ENCODE data around the gene KL. TPM values are rescaled to one million over a fixed set of nuclear protein-coding genes. Genes with fewer than 3 reads are reported as not detected.
A peak's percentile ranks its signal among the peaks of the same experiment; 100 is the strongest.

The KL gene
- total RNA-seq, 4 donors from 2014 or later, result 0.60 to 3.4 (median 1.2) TPM

- no peaks in the 10 kb centered on the region for H3K9me3 ChIP-seq
- H3K27ac ChIP-seq, result peak overlapping the region; percentile 52 to 75 (median 72)
- H3K36me3 ChIP-seq, result peaks cover 0 to 15% (median 0%) of the 10 kb centered on the region in 4 donors
- in situ Hi-C loops (cut with MboI; ENCODE audit: low pct_ligation_motif_present in 1 of 4, low pct_unique_long_range_greater_than_20kb in 1 of 4, low sequenced_read_pairs in 3 of 4) (loop anchor here in 1 of 4 donors (25.0 kb wide), 1 partner anchor 426 kb away; no protein-coding TSS in a partner anchor), intact Hi-C loops (cut with DNase I; ENCODE audit: low total_unique reads) (loop anchor here (10.0 kb wide), 1 partner anchor 93 kb away; no protein-coding TSS in a partner anchor)
- 38 to 62% methylated on average over 3 to 9 of the region's 9 CpGs for WGBS, 2 donors (ENCODE audit: low coverage in 1 of 2)
- no peak overlapping the region for H3K4me3 ChIP-seq
- peaks cover 20 to 56% (median 42%) of the 10 kb centered on the region in 4 donors for H3K4me1 ChIP-seq
- peak; percentile 45 for DNase-seq
- H3K27me3 ChIP-seq, result no peaks in the 10 kb centered on the region
- TF ChIP-seq POLR2AphosphoS5 (IDR thresholded peaks at IDR 0.05) (peak in 2 of 3 donors; percentile 40 to 50), EP300 (IDR thresholded peaks at IDR 0.05; ENCODE audit: low read depth) (peak; percentile 2), POLR2A (IDR thresholded peaks at IDR 0.05) (no peak)
These were observed 95.3 kb downstream of the KL start for GRCh38 chr13:33111414-33112110.

GRCh38 chr13:33112766-33113165 lies 96.5 kb downstream of the KL start:
- peak overlapping the region; percentile 52 to 75 (median 72) for H3K27ac ChIP-seq
- no peak for TF ChIP-seq POLR2AphosphoS5 (IDR thresholded peaks at IDR 0.05)
- no peak for TF ChIP-seq POLR2A (IDR thresholded peaks at IDR 0.05)
- no peak for TF ChIP-seq EP300 (IDR thresholded peaks at IDR 0.05; ENCODE audit: low read depth)
- TF ChIP-seq CTCF (IDR thresholded peaks at IDR 0.05), result no peak
- peaks cover 0 to 26% (median 0%) of the 10 kb centered on the region in 4 donors for H3K36me3 ChIP-seq
- H3K4me1 ChIP-seq, result peaks cover 20 to 48% (median 42%) of the 10 kb centered on the region in 4 donors
- in situ Hi-C loops (cut with MboI; ENCODE audit: low pct_ligation_motif_present in 1 of 4, low pct_unique_long_range_greater_than_20kb in 1 of 4, low sequenced_read_pairs in 3 of 4) (loop anchor here in 1 of 4 donors (25.0 kb wide), 1 partner anchor 425 kb away; no protein-coding TSS in a partner anchor), intact Hi-C loops (cut with DNase I; ENCODE audit: low total_unique reads) (loop anchor here (10.0 kb wide), 1 partner anchor 92 kb away; no protein-coding TSS in a partner anchor)
- H3K27me3 ChIP-seq, result no peaks in the 10 kb centered on the region
- WGBS, 2 donors (ENCODE audit: low coverage in 1 of 2), result 77% methylated on average over 12 of the region's 12 CpGs; no CpG with 5 or more reads in 1 of the 2 donors
- DNase-seq, result no peak
- no peaks in the 10 kb centered on the region for H3K9me3 ChIP-seq
- no peak overlapping the region for H3K4me3 ChIP-seq

GRCh38 chr13:33114146-33114545 lies 97.9 kb downstream of the KL start:
- no peaks in the 10 kb centered on the region for H3K9me3 ChIP-seq
- no peak overlapping the region for H3K4me3 ChIP-seq
- H3K4me1 ChIP-seq, result peaks cover 12 to 44% (median 40%) of the 10 kb centered on the region in 4 donors
- no peaks in the 10 kb centered on the region for H3K27me3 ChIP-seq
- H3K36me3 ChIP-seq, result peaks cover 0 to 33% (median 0%) of the 10 kb centered on the region in 4 donors
- DNase-seq, result no peak
- TF ChIP-seq EP300 (IDR thresholded peaks at IDR 0.05; ENCODE audit: low read depth), result no peak
- TF ChIP-seq POLR2AphosphoS5 (IDR thresholded peaks at IDR 0.05), result no peak
- no peak for TF ChIP-seq CTCF (IDR thresholded peaks at IDR 0.05)
- TF ChIP-seq POLR2A (IDR thresholded peaks at IDR 0.05), result no peak
- in situ Hi-C loops (cut with MboI; ENCODE audit: low pct_ligation_motif_present in 1 of 4, low pct_unique_long_range_greater_than_20kb in 1 of 4, low sequenced_read_pairs in 3 of 4) (loop anchor here in 1 of 4 donors (25.0 kb wide), 1 partner anchor 423 kb away; no protein-coding TSS in a partner anchor), intact Hi-C loops (cut with DNase I; ENCODE audit: low total_unique reads) (loop anchor here (10.0 kb wide), 1 partner anchor 91 kb away; no protein-coding TSS in a partner anchor)
- WGBS, 2 donors (ENCODE audit: low coverage in 1 of 2), result 82 to 94% methylated on average over 2 to 5 of the region's 5 CpGs
- peak overlapping the region in 3 of 4 donors; percentile 71 to 75 (median 72) for H3K27ac ChIP-seq

GRCh38 chr13:33115274-33115673 lies 99.1 kb downstream of the KL start:
- 89 to 100% methylated on average over 2 of the region's 2 CpGs for WGBS, 2 donors (ENCODE audit: low coverage in 1 of 2)
- in situ Hi-C loops (cut with MboI; ENCODE audit: low pct_ligation_motif_present in 1 of 4, low pct_unique_long_range_greater_than_20kb in 1 of 4, low sequenced_read_pairs in 3 of 4), result loop anchor here in 1 of 4 donors (25.0 kb wide), 1 partner anchor 422 kb away; no protein-coding TSS in a partner anchor
- intact Hi-C loops (cut with DNase I; ENCODE audit: low total_unique reads), result loop anchor here (10.0 kb wide), 1 partner anchor 90 kb away; no protein-coding TSS in a partner anchor
- Histone ChIP-seq H3K4me3 (no peak overlapping the region), H3K27me3 (no peaks in the 10 kb centered on the region), H3K36me3 (peaks cover 0 to 25% (median 0%) of the 10 kb centered on the region in 4 donors), H3K4me1 (peaks cover 11 to 37% (median 34%) of the 10 kb centered on the region in 4 donors), H3K27ac (no peak overlapping the region), H3K9me3 (no peaks in the 10 kb centered on the region)
- TF ChIP-seq CTCF (IDR thresholded peaks at IDR 0.05) (no peak), POLR2AphosphoS5 (IDR thresholded peaks at IDR 0.05) (no peak), EP300 (IDR thresholded peaks at IDR 0.05; ENCODE audit: low read depth) (no peak), POLR2A (IDR thresholded peaks at IDR 0.05) (no peak)
- no peak for DNase-seq

Measured in transverse colon (tissue), 4 donors.